Uterus (tissue), 4 donors: ENCODE data around the gene HMCN1. TPM values are rescaled to one million over a fixed set of nuclear protein-coding genes. Genes with fewer than 3 reads are reported as not detected.

Experiments
- DNase-seq, 2 donors: peaks; one replicate each; pipeline ENCODE4 v3.0.0-alpha.2; 2019 to 2020
- H3K27ac ChIP-seq, 2 donors: fragments of 200-600 bp; sonication (generic); 1 replicate in 1 of 2; 2 replicates in 1 of 2; pipeline ENCODE4 v1.5.1; 2016 to 2018
- H3K27me3 ChIP-seq, 2 donors: fragments of 200-600 bp; sonication (generic); one replicate each; pipeline ENCODE4 v1.5.1; 2018 to 2019; ENCODE audit warnings: control low read depth in 1 of 2
- H3K36me3 ChIP-seq, 2 donors: fragments of 200-600 bp; sonication (generic); one replicate each; pipeline ENCODE4 v1.5.1; 2019; ENCODE audit warnings: control low read depth in 1 of 2
- H3K4me1 ChIP-seq, 2 donors: fragments of 200-600 bp; sonication (generic); one replicate each; pipeline ENCODE4 v1.5.1; 2018 to 2019; ENCODE audit warnings: control low read depth in 1 of 2
- H3K4me3 ChIP-seq, 2 donors: fragments of 200-600 bp; sonication (generic); 1 replicate in 1 of 2; 2 replicates in 1 of 2; pipeline ENCODE4 v1.5.1; 2018 to 2019; ENCODE audit warnings: mild to moderate bottlenecking in 1 of 2
- H3K9me3 ChIP-seq, 2 donors: fragments of 200-600 bp; sonication (generic); one replicate each; pipeline ENCODE4 v1.5.1; 2019; ENCODE audit warnings: control low read depth in 1 of 2
- CTCF ChIP-seq, 4 experiments: fragments of 200-600 bp in 2 of 4; fragments of 450-650 bp in 2 of 4; sonication (generic) in 2 of 4; IDR thresholded peaks; one replicate each; pipeline ENCODE4 v1.5.1; 2016 to 2019; ENCODE audit warnings: antibody characterized with exemption in 4 of 4, mild to moderate bottlenecking in 2 of 4, moderate library complexity in 1 of 4
- POLR2A ChIP-seq, 2 donors: fragments of 450-650 bp; IDR thresholded peaks; one replicate each; pipeline ENCODE4 v1.6.1; 2016; ENCODE audit warnings: antibody characterized with exemption in 2 of 2, mild to moderate bottlenecking in 1 of 2, moderate library complexity in 1 of 2
- intact Hi-C: fragments of 100-400 bp; cut with DNase I; formaldehyde crosslinking; loops from one replicate; pipeline ENCODE4 v1.15.1; 2023; ENCODE audit warnings: low total_unique reads
- total RNA-seq, 4 donors: library from RNA; depleted of rRNA in 3 of 4; stranded (reverse); fragments of >200 nt in 3 of 4; gene quantifications; one replicate each; pipeline versions ENCODE4 v1.1.0 to v1.2.4, GENCODE V29; 2014 to 2023
- donor health status: DM: yes; HTN: yes; CAD: no.

Gene HMCN1
- total RNA-seq, 4 donors from 2014 or later, result 0.59 to 92.9 (median 5.1) TPM

- Histone ChIP-seq H3K4me3 (no peak overlapping the region), H3K36me3 (no peaks in the 10 kb centered on the region), H3K27me3 (no peaks in the 10 kb centered on the region), H3K9me3 (no peaks in the 10 kb centered on the region), H3K4me1 (no peaks in the 10 kb centered on the region), H3K27ac (no peak overlapping the region)
- intact Hi-C loops, result no loop called here
- no peak for TF ChIP-seq CTCF (IDR thresholded peaks at IDR 0.05)
- no peak for TF ChIP-seq POLR2A (IDR thresholded peaks at IDR 0.05)
- DNase-seq, result no peak
Observed at GRCh38 chr1:186164773-186165172, 430.6 kb downstream of the HMCN1 start.

- DNase-seq, result no peak
- Histone ChIP-seq H3K36me3 (no peaks in the 10 kb centered on the region), H3K27me3 (no peaks in the 10 kb centered on the region), H3K4me1 (no peaks in the 10 kb centered on the region), H3K27ac (no peak overlapping the region), H3K9me3 (no peaks in the 10 kb centered on the region), H3K4me3 (no peak overlapping the region)
- TF ChIP-seq POLR2A (IDR thresholded peaks at IDR 0.05), result no peak
- TF ChIP-seq CTCF (IDR thresholded peaks at IDR 0.05), result no peak
- intact Hi-C loops, result no loop called here
Observed at GRCh38 chr1:186165303-186165702, 431.1 kb downstream of the HMCN1 start.

- intact Hi-C loops, result no loop called here
- Histone ChIP-seq H3K36me3 (no peaks in the 10 kb centered on the region), H3K4me1 (no peaks in the 10 kb centered on the region), H3K27me3 (no peaks in the 10 kb centered on the region), H3K4me3 (no peak overlapping the region), H3K27ac (no peak overlapping the region), H3K9me3 (no peaks in the 10 kb centered on the region)
- DNase-seq, result no peak
- TF ChIP-seq CTCF (IDR thresholded peaks at IDR 0.05) (no peak), POLR2A (IDR thresholded peaks at IDR 0.05) (no peak)
Observed at GRCh38 chr1:186167096-186167668, 433.0 kb downstream of the HMCN1 start.

- H3K36me3 ChIP-seq, result no peaks in the 10 kb centered on the region
- no peak overlapping the region for H3K4me3 ChIP-seq
- TF ChIP-seq CTCF (IDR thresholded peaks at IDR 0.05), result no peak
- TF ChIP-seq POLR2A (IDR thresholded peaks at IDR 0.05), result no peak
- no peaks in the 10 kb centered on the region for H3K4me1 ChIP-seq
- H3K27me3 ChIP-seq, result no peaks in the 10 kb centered on the region
- DNase-seq, result no peak
- no peaks in the 10 kb centered on the region for H3K9me3 ChIP-seq
- intact Hi-C loops, result no loop called here
- H3K27ac ChIP-seq, result no peak overlapping the region
Observed at GRCh38 chr1:186175588-186175987, 441.4 kb downstream of the HMCN1 start.

- H3K27me3 ChIP-seq, result no peaks in the 10 kb centered on the region
- H3K4me1 ChIP-seq, result no peaks in the 10 kb centered on the region
- no peak for DNase-seq
- no peak overlapping the region for H3K27ac ChIP-seq
- TF ChIP-seq POLR2A (IDR thresholded peaks at IDR 0.05) (no peak), CTCF (IDR thresholded peaks at IDR 0.05) (no peak)
- intact Hi-C loops, result no loop called here
- H3K4me3 ChIP-seq, result no peak overlapping the region
- H3K9me3 ChIP-seq, result no peaks in the 10 kb centered on the region
- no peaks in the 10 kb centered on the region for H3K36me3 ChIP-seq
Observed at GRCh38 chr1:186178426-186179043, 444.3 kb downstream of the HMCN1 start.
